ENCODE results near the gene ARL3.

DNA sequence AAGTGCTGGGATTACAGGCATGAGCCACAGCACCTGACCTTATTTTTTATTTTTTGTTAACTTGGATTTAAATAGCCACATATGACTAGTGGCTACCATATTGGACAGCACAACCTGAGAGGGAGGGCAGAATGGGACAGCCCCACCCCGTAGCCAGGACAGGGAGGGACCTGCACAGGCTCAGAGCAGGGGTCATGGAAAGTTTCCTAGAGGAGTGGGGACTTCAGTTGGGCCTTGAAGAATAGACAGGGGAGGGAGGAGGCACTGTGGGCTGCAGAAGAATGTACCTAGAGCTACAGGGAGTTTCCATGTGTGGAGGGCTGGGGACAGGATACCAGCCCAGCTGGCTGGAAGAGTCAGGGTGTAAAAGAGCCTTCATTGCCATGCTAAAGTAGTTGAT, 61.1 kb downstream of the ARL3 start:
- TF ChIP-seq REST (IDR thresholded peaks at IDR 0.05; ENCODE audit: unreplicated experiment) = no peak
- no peak for TF ChIP-seq EZH2phosphoT487 (IDR thresholded peaks at IDR 0.05; ENCODE audit: unreplicated experiment)
- no peak for TF ChIP-seq EZH2 (IDR thresholded peaks at IDR 0.05; ENCODE audit: low read depth, unreplicated experiment)
- TF ChIP-seq, protein P1, sequence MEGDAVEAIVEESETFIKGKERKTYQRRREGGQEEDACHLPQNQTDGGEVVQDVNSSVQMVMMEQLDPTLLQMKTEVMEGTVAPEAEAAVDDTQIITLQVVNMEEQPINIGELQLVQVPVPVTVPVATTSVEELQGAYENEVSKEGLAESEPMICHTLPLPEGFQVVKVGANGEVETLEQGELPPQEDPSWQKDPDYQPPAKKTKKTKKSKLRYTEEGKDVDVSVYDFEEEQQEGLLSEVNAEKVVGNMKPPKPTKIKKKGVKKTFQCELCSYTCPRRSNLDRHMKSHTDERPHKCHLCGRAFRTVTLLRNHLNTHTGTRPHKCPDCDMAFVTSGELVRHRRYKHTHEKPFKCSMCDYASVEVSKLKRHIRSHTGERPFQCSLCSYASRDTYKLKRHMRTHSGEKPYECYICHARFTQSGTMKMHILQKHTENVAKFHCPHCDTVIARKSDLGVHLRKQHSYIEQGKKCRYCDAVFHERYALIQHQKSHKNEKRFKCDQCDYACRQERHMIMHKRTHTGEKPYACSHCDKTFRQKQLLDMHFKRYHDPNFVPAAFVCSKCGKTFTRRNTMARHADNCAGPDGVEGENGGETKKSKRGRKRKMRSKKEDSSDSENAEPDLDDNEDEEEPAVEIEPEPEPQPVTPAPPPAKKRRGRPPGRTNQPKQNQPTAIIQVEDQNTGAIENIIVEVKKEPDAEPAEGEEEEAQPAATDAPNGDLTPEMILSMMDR (conservative IDR thresholded peaks at IDR 0.05; ENCODE audit: low read depth in 2 of 2) = no peak
- TF ChIP-seq, protein P2, sequence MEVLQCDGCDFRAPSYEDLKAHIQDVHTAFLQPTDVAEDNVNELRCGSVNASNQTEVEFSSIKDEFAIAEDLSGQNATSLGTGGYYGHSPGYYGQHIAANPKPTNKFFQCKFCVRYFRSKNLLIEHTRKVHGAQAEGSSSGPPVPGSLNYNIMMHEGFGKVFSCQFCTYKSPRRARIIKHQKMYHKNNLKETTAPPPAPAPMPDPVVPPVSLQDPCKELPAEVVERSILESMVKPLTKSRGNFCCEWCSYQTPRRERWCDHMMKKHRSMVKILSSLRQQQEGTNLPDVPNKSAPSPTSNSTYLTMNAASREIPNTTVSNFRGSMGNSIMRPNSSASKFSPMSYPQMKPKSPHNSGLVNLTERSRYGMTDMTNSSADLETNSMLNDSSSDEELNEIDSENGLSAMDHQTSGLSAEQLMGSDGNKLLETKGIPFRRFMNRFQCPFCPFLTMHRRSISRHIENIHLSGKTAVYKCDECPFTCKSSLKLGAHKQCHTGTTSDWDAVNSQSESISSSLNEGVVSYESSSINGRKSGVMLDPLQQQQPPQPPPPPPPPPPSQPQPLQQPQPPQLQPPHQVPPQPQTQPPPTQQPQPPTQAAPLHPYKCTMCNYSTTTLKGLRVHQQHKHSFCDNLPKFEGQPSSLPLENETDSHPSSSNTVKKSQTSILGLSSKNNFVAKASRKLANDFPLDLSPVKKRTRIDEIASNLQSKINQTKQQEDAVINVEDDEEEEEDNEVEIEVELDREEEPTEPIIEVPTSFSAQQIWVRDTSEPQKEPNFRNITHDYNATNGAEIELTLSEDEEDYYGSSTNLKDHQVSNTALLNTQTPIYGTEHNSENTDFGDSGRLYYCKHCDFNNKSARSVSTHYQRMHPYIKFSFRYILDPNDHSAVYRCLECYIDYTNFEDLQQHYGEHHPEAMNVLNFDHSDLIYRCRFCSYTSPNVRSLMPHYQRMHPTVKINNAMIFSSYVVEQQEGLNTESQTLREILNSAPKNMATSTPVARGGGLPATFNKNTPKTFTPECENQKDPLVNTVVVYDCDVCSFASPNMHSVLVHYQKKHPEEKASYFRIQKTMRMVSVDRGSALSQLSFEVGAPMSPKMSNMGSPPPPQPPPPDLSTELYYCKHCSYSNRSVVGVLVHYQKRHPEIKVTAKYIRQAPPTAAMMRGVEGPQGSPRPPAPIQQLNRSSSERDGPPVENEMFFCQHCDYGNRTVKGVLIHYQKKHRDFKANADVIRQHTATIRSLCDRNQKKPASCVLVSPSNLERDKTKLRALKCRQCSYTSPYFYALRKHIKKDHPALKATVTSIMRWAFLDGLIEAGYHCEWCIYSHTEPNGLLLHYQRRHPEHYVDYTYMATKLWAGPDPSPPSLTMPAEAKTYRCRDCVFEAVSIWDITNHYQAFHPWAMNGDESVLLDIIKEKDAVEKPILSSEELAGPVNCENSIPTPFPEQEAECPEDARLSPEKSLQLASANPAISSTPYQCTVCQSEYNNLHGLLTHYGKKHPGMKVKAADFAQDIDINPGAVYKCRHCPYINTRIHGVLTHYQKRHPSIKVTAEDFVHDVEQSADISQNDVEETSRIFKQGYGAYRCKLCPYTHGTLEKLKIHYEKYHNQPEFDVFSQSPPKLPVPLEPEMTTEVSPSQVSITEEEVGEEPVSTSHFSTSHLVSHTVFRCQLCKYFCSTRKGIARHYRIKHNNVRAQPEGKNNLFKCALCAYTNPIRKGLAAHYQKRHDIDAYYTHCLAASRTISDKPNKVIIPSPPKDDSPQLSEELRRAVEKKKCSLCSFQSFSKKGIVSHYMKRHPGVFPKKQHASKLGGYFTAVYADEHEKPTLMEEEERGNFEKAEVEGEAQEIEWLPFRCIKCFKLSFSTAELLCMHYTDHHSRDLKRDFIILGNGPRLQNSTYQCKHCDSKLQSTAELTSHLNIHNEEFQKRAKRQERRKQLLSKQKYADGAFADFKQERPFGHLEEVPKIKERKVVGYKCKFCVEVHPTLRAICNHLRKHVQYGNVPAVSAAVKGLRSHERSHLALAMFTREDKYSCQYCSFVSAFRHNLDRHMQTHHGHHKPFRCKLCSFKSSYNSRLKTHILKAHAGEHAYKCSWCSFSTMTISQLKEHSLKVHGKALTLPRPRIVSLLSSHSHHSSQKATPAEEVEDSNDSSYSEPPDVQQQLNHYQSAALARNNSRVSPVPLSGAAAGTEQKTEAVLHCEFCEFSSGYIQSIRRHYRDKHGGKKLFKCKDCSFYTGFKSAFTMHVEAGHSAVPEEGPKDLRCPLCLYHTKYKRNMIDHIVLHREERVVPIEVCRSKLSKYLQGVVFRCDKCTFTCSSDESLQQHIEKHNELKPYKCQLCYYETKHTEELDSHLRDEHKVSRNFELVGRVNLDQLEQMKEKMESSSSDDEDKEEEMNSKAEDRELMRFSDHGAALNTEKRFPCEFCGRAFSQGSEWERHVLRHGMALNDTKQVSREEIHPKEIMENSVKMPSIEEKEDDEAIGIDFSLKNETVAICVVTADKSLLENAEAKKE (CRISPR knock-in tag; IDR thresholded peaks at IDR 0.05) = no peak
- TF ChIP-seq, protein P3, sequence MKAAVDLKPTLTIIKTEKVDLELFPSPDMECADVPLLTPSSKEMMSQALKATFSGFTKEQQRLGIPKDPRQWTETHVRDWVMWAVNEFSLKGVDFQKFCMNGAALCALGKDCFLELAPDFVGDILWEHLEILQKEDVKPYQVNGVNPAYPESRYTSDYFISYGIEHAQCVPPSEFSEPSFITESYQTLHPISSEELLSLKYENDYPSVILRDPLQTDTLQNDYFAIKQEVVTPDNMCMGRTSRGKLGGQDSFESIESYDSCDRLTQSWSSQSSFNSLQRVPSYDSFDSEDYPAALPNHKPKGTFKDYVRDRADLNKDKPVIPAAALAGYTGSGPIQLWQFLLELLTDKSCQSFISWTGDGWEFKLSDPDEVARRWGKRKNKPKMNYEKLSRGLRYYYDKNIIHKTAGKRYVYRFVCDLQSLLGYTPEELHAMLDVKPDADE (IDR thresholded peaks at IDR 0.05) = no peak
- no peak for TF ChIP-seq ZNF114 (CRISPR knock-in tag; IDR thresholded peaks at IDR 0.05)
